HG02763 (cell line): Measurements from ENCODE around the gene TDRD9.

Experiments
- ATAC-seq: cut with Tn5 transposase; IDR thresholded peaks from one replicate; pipeline ENCODE4 v1.9.1; 2021; ENCODE audit warnings: mild to moderate bottlenecking, moderate library complexity; ENCODE audit not compliant: unreplicated experiment

TDRD9 gene

DNA sequence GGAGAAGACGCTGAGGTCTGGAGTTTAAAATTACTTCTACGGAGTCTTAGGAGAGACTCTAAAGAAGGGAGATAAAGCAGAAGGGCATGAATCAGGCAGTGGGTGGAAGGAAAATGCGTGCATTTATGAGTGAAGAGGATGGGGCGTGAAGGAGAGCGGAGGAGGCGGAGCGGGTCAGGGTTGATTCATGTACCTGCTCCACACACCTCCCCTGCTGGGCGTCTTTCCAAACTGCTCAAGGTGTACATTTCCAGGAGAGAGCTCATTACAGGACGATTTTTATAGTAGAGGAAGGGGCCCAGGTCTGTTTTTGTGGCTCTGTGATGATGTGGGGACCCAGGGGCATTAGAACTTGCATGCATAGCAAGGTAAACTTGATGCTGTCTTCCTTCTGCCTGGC, 92.2 kb downstream of the TDRD9 start:
- ATAC-seq, result no peak

DNA sequence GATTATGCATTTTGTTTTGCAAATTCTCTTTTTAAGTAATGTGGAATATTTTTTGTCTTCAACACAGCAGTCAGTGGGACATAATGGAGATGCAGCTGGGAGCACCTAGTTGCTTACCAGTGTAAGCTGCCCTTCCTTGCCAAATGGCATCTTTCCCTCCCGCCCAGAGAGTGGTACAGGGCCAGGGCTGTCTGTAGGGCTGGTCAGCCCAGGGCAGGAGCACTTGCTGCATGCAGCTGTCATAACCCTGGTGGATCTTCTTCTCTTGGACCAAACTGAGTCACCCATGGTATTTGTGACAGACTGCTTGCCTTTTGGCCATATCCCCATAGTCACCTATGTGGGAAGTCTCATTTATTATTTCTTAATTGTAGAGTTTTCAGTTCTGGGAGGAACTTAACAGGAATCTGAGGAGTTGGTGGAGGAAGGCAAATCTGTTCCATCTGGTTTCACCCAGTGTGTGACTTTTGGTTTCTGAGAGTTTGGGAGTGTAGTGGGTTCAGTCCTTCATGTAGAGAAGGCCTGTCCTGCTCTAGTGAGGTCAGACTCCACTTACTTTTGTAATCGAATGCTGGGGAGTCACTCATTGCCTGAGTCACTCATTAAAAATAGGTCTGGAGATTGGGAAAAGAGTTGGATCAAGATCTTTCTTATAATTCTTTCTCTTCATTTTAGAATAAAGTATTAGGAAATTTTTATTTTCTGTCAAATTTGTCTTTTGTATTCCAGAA, 95.2 kb downstream of the TDRD9 start:
- no peak for ATAC-seq

DNA sequence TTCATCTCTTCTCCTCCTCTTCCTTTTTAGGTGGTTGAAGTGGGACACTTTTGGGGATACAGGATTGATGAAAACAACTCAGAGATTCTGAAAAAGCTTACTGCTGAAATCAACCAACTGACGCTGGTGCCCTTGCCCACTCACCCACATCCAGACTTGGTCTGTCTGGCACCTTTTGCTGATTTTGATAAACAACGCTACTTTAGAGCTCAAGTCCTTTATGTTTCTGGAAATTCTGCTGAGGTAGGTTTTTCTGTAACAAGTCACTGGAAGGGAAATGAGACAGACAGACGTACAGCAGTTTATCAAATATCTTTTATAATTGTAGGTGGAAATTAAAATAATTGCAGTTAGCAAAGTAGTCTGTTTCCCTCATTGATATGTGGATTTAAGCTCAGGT, 97.3 kb downstream of the TDRD9 start:
- no peak for ATAC-seq

DNA sequence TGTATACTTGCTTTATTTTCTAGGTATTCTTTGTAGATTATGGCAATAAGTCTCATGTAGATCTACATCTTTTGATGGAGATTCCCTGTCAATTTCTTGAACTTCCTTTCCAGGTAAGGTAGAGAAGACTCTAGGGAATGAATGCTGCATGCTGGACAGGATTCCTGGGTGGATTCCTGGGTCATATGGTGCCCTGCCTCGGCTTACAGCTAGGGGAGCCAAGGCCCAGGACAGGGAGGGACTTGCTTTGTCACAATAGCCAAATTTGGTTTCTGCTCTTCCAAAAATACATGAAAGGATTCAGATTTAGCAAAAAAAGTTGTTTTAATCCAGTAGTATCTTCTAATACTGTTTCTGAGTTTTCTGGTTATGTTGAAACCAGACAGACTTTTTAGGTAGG, 97.8 kb downstream of the TDRD9 start:
- ATAC-seq, result no peak

DNA sequence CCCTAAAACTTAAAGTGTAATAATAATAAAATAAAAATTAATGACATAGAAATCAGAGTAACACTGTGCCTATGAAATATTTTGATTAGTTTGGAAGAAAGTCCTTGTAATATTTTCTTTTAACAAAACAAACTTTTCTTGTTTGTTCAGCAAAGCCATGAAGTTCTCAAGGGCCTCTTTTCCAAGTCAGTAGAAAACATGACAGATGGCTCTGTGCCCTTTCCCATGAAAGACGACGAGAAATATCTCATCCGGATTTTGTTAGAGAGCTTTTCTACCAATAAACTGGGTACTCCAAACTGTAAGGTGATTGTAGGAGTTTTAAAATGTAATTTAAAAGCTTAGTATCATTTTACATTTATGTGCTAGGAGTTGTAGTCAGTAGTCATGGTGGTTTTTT, 102.7 kb downstream of the TDRD9 start:
- ATAC-seq, result no peak

DNA sequence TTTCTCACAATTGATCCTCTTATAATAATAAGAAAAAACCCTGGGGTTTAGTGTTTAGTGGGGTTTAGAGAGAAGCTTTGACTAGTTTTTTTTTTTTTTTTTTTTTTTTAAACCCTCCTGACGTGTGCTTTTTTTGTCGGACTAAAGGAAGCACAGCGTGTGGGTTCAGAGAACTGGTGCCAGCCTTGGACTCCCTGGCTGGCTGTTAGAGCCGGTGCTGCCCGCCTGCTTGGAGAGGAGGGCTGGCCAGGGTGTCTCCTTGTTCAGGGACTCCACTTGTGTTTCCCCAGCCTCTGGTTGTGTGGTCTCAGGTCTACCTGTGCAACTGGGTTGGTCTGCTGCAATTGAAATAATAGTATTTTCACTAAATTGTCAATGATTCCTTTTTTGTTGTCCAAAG, 103.1 kb downstream of the TDRD9 start:
- ATAC-seq, result no peak

DNA sequence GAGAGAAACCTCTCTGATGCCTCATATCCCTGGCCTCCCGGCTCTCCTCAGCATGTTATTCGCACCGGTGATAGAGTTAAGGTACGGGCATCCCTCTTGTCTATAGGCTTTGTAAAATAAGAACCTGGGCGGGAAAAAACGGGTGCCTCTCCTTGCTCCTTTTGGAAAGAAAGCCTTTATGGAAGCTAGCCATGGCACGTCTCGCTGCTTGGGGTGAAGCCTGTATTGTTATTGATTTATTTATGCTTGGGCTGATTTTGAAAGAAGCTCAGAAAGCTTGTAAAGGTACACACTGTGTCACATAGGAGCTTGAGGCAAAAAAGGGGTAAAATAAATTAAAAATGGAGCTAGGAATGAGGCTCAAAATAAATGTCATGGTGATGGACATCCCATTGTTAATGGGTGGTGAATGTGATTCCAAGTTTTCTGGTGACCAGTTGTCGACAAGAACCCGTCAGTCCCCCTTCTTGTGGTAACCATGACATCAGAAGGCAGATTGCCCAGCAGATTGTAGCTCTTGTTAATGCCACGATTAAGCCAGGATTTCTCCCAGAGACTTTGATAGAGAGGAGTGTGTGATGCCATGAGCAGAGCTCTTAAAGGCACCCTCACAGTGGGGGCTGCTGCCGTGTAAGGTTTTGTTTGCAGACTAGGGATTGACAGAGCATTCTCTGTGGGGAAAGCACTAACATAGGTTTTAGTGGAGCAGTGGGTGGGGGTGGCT, 106.9 kb downstream of the TDRD9 start:
- no peak for ATAC-seq

DNA sequence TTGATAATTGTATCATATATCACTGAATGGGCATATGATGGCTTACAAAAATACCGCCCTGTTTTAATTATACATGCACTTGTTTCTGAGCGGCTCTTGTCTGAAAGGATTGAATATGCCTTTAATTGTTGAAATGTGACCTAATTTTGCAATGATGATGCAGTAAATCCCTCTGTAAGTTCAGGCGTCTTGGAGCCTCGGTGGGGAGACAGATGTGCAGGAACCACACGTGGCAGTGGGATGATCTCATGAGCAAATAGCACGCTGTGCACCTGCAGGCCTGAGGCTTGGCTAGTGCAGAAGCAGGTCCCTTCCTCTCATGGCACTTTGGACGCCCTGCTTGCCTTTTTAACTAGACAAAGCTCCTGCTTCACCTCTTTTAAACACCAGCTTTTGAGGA, 108.0 kb downstream of the TDRD9 start:
- no peak for ATAC-seq

DNA sequence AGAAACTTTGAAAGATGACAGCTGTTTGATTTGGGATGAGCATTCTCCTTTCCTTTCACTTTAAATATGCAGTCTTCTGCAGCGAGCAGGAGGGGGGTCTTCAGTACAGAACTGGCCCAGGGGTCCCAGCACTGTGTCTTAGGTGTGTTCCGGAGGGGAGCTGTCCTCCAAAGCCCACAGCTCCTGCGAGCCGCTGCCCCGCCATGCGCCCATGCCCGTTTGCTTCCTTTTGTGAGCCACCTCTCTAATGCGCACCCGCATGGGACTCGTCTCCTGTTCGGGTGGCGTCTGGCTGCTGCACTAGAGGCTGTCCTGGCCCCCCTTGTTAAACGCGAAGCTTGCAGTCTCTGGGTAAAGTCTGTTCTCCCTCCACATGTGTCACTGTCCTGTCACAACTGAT, 108.8 kb downstream of the TDRD9 start:
- no peak for ATAC-seq

DNA sequence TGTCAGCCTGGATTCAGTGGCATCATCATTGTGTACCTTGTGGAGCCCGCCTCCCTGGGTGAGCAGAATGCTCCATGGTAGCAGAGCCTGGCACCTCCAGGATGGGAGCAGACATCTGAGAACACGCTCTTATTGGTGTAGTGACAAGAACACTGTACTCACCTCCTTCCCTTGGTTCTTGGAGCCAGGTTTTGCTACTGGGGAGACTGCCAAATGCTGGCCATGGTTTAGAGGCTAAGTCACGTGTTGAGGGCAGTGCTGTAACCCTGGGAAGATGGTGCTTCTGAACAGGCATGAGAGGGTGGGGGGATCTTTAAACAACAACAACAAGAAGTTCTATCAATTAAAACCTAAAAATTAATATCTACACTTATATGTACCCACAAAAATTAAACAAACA, 109.6 kb downstream of the TDRD9 start:
- no peak for ATAC-seq

DNA sequence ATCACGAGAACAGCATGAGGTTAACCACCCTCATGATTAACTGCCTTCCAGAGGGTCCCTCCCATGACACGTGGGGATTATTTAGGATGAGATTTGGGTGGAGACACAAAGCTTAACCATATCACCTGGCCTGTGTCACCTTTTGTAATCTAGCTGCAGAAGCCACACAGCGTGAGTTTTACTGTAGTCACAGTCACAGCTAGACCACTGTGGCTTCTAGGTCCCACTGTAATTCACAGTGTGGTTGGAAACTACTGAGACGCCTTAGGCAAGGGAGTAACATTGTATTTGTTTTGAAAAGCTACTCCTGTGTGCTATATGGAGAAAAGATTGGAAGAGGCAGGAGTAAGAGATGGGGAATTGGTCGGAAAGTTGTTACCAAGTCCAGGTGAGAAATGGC, 111.0 kb downstream of the TDRD9 start:
- no peak for ATAC-seq

DNA sequence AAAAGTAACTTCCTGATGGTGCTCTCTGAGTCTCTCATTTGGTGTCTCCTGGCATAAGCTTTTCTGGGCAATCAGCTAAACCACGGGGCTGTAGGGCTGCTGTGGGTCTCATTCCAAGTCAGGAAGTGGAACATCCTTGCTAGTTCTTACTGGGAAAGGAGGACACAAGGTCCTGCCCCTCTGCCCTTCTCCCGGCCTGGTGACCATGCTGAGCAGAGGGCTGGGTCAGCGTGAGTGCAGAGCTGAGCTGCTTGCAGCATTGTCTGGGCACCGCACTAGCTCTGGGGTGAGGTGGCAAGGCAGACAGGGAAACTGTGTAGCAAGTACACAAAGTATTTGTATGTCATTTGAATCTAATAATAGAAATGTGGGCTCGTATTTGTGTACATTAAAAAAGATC, 112.3 kb downstream of the TDRD9 start:
- no peak for ATAC-seq

DNA sequence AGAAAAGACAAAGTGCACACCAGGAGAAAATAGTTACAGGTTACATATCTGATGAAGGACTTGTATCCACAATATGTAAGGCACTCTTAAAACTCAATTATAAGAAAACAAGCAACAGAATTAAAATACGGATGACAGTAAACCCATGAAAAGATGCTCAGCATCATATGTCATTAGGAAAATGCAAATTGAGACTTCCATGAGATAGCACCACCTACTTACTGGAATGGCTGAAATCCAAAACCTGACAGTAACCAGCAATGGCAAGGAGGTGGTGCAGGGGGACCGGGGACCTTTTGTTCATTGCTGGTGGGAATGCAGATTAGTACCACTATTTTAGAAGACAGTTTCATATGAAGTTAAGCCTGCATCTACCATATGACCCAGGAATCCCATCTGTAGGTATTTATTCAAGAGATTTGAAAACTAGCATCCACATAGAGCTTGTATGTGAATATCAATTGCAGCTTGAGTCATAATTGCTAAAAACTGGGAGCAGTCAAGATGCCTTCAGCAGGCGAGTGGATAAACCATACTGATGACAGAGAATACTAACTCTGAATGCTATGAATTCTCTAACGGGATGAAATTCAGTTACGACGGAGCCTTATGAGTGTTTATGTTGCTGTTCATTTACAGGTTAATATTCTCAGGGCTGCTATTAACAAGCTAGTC, 113.3 kb downstream of the TDRD9 start:
- no peak for ATAC-seq

DNA sequence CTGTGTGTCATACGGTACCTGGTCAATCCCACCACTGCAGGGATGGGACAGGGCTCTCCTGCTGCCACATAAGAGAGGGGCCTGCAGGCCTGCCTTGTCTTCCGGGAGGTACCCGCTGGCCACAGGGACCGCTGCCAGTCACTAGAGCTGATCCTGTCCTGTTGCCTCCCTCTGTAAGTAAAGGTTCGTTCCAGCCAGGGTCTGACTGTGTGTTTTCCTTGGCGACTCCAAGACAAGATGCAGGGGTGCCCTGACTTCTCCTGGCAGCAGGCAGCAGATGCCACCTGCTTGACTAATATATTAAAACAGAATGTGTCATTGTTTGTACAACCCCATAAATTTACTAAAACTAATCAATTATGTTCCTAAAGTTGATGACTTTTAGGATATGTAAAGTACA, 115.8 kb downstream of the TDRD9 start:
- no peak for ATAC-seq

DNA sequence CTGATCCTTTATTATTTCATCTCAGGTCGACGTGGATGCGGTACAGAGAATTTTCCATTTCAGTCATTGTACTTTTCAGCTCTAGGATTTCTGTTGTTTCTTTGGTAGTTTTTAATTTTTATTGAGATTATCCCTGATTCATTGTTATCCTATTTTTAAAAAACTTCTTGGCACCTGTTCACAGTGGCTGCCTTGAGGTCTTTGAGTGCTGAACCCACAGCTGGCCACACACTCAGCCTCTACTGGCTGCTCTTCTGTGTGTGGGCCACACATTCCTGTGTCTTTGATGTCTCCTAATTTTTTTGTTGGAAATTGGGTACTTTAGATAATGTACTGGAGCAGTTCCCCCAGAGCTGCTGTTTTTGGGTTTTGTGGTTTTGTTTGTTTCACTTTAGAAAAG, 119.5 kb downstream of the TDRD9 start:
- no peak for ATAC-seq

DNA sequence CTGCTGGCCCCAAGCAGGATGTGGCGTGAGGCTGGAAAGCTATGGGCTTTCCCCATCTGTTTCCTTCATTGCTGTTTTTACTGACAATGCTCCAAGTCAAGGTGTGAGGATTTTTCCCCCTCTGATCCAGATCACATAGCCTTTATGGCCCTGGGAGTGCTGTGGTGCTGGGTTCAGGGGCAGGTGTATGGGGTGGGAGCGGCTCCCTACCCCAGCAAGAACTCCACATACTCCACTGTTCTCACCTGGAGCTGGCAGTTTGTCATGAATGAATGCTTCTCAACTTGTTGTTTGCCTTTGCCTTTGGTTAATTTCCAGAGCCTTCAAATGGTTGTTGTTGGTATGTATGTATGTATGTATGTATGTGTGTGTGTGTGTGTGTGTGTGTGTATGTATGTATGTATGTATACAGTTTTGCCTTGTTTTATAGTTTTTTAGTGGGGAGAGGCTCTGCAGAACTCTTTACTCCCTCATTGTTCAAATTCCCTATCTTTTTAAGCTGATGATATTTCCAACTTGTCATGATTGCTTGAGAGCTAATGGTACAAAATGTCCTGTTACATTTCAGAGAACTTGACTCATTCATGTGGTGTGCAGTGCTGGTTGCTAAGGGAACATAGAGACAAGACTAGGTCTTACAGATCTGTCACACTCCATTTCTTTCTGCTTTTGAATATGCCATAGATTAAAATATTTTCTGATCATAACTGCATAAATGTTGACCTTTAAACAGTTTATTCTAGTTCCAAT, 120.7 kb downstream of the TDRD9 start:
- no peak for ATAC-seq

DNA sequence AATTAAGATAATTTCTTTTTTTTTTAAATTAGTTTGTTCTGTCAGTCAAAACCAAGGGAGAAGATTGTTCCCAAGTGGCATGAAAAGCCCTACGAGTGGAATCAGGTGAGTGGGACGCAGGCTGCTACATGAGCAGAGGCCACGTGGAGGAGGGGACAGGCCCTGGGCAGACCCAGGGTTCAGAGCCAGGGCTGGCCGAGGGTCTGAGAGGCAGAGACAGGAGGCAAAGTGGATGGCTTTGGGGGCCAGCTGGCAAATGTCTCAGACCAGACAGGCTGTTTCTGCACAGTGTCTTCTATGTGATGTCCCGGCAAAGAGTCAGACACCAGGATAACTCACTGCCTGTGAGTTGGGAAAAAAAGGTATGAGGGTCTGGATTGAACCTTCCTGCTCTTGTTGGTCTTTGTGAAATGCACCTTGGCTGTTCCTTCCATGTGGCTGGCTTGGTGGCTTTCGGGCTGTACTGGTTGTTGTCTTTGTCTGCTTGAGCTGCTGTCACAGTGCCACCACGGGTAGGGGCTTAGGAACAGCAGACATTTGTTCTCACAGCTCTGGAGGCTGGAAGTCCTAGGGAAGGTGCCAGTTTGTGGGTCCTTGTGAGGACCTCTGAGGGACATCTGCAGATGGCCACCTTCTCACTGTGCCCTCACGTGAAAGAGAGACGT, 121.5 kb downstream of the TDRD9 start:
- no peak for ATAC-seq

DNA sequence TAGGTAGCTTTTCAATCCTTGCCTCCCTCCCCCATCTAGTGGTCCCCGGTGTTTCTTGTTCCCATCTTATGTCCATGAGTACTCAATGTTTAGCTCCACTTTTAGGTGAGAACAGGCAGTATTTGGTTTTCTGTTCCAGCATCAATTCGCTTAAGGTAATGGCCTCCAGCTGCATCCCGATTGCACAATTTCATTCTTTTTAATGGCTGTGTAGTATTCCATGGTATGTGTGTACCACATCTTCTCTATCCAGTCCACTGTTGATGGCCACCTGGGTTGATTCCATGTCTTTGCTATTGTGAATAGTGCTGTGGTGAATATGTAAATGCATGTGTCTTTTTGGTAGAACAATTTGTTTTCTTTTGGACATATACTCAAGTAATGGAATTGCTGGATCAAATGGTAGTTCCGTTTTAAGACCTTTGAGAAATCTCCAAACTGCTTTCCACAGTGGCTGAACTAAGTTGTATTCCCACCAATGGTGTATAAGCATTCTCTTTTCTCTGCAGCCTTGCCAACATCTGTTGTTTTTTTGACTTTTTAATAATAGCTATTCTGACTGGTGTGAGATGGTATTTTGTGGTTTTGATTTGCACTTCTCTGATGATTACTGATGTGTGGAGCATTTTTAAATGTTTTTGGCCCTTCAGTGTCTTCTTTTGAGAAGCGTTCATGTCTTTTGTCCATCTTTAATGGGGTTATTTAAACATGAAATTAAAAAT, 123.0 kb downstream of the TDRD9 start:
- no peak for ATAC-seq

DNA sequence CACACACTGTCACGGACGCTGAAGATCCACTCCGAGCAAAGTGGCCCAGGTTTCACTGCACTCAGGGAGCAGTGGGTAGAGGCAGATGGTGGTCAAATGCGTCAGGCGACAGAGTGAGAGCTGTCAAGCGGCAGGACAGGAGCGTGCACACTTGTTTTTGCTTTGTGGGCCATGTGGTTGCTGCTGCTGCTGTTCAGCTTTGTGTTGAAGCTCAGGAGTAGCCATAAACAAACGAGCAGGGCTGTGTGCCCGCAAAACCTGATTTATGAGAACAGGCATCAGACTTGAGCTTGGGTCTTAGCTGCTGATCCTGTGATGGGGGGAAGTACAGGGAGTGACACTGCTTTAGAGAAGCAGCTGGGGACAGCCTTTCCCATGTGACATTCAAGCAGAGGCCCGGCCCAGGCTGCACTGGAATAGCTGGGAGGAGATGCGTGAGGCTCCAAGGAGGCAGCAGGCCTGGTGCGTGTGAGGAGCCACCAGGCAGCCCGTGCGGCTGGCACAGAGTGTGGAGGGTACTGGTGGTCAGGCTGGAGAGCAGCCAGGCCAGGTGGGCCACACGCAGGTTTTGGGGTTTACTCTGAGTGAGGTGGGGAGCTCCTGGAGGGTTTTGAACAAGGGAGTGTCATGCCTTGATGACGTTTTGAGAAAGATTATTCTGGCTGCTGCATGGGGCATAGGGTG, 126.1 kb downstream of the TDRD9 start:
- no peak for ATAC-seq

DNA sequence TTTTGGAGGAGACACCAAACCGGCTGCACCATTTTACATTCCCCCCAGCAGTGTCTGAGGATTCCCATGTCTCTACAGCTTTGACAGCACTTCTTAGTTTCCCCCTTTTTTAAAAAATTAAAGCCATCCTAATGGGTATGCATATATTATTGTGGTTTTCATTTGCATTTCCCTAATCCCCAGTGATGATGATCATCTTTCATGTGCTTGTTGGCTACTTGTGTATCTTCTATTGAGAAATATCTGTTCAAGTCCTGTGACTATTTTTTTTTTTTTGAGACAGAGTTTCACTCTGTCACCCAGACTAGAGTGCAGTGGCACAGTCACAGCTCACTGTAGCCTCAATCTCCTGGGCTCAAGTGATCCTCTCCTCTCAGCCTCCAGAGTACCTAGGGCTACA, 134.0 kb downstream of the TDRD9 start:
- ATAC-seq, result no peak
